ENCODE data around the gene CNEP1R1. TPM values are rescaled to one million over a fixed set of nuclear protein-coding genes. Genes with fewer than 3 reads are reported as not detected.

The CNEP1R1 gene
- total and polyA plus RNA-seq, 2 experiments from 2014 or later, result 13.8 to 30.3 TPM

- Histone ChIP-seq H3K79me2 (replicated peaks; ENCODE audit: insufficient read depth) (no peaks in the 10 kb centered on the region), H3K4me1 (ENCODE audit: insufficient read depth) (no peaks in the 10 kb centered on the region), H3K4me2 (no peak overlapping the region), H3K36me3 (ENCODE audit: insufficient read depth) (no peaks in the 10 kb centered on the region), H3F3A (replicated peaks; ENCODE audit: low read depth) (no peaks in the 10 kb centered on the region), H4K20me1 (replicated peaks; ENCODE audit: insufficient read depth) (no peaks in the 10 kb centered on the region), H3K4me3 (no peak overlapping the region), H3K27ac (ENCODE audit: low read depth) (no peak overlapping the region), H2AFZ (peak overlapping the region; percentile 84; the same call in 1 of the 2 replicates), H3K27me3 (ENCODE audit: insufficient read depth) (no peaks in the 10 kb centered on the region), H3K9me2 (ENCODE audit: insufficient read depth) (no peaks in the 10 kb centered on the region)
- Mint-ChIP-seq H3K4me1 (peaks cover 2% of the 10 kb centered on the region; the same call in 2 of the 3 replicates), H3K27me3 (ENCODE audit: insufficient read depth, low read depth, poor library complexity) (peaks cover 5% of the 10 kb centered on the region), H3K27ac (no peak overlapping the region), H3K9me3 (no peaks in the 10 kb centered on the region), H3K36me3 (ENCODE audit: low read depth) (no peaks in the 10 kb centered on the region), H3K4me3 (no peak overlapping the region)
- DNase-seq (ENCODE audit: low spot score), result no peak
- no peak for ATAC-seq
- TF ChIP-seq NANOG (IDR thresholded peaks at IDR 0.05; ENCODE audit: borderline replicate concordance), result no peak
- TF ChIP-seq ZNF114 (CRISPR knock-in tag; IDR thresholded peaks at IDR 0.05), result no peak
- no peak for TF ChIP-seq ETS1 (IDR thresholded peaks at IDR 0.05)
- no peak for TF ChIP-seq ZNF331 (CRISPR knock-in tag; IDR thresholded peaks at IDR 0.05; ENCODE audit: low read depth)
- no peak for TF ChIP-seq CREB1 (CRISPR knock-in tag; IDR thresholded peaks at IDR 0.05; ENCODE audit: low read depth)
- TF ChIP-seq EZH2phosphoT487 (IDR thresholded peaks at IDR 0.05; ENCODE audit: unreplicated experiment), result no peak
- no peak for TF ChIP-seq CTCF (conservative IDR thresholded peaks at IDR 0.05; ENCODE audit: low read depth in 2 of 2)
- TF ChIP-seq REST (IDR thresholded peaks at IDR 0.05; ENCODE audit: unreplicated experiment), result no peak
Observed at GRCh38 chr16:49987381-49987780, 37.6 kb upstream of the CNEP1R1 start.

- Mint-ChIP-seq H3K4me3 (no peak overlapping the region), H3K27me3 (ENCODE audit: insufficient read depth, low read depth, poor library complexity) (peaks cover 6% of the 10 kb centered on the region), H3K27ac (no peak overlapping the region), H3K4me1 (peaks cover 2% of the 10 kb centered on the region; the same call in 2 of the 3 replicates), H3K36me3 (ENCODE audit: low read depth) (no peaks in the 10 kb centered on the region), H3K9me3 (no peaks in the 10 kb centered on the region)
- Histone ChIP-seq H2AFZ (no peak overlapping the region), H3F3A (replicated peaks; ENCODE audit: low read depth) (no peaks in the 10 kb centered on the region), H3K27me3 (ENCODE audit: insufficient read depth) (no peaks in the 10 kb centered on the region), H4K20me1 (replicated peaks; ENCODE audit: insufficient read depth) (no peaks in the 10 kb centered on the region), H3K4me2 (no peak overlapping the region), H3K79me2 (replicated peaks; ENCODE audit: insufficient read depth) (no peaks in the 10 kb centered on the region), H3K4me3 (no peak overlapping the region), H3K27ac (ENCODE audit: low read depth) (no peak overlapping the region), H3K4me1 (ENCODE audit: insufficient read depth) (no peaks in the 10 kb centered on the region), H3K9me2 (ENCODE audit: insufficient read depth) (no peaks in the 10 kb centered on the region), H3K36me3 (ENCODE audit: insufficient read depth) (no peaks in the 10 kb centered on the region)
- ATAC-seq (no peak), DNase-seq (ENCODE audit: low spot score) (no peak)
- TF ChIP-seq ZNF331 (CRISPR knock-in tag; IDR thresholded peaks at IDR 0.05; ENCODE audit: low read depth) (no peak), EZH2 (IDR thresholded peaks at IDR 0.05; ENCODE audit: low read depth, unreplicated experiment) (no peak), ZNF462 (CRISPR knock-in tag; IDR thresholded peaks at IDR 0.05) (no peak)
Observed at GRCh38 chr16:49992825-49993224, 32.2 kb upstream of the CNEP1R1 start.
